PC-9 (cell line): Measurements from ENCODE around the gene BPIFB2.

Source experiments
- CTCF ChIP-seq: fragments of 200-600 bp; sonication (generic); conservative IDR thresholded peaks from 2 replicates; pipeline ENCODE4 v1.6.1; 2017; ENCODE audit warnings: mixed run types, antibody characterized with exemption, mild to moderate bottlenecking, moderate library complexity
- EZH2 ChIP-seq: fragments of 200-600 bp; sonication (generic); IDR thresholded peaks from 2 replicates; pipeline ENCODE4 v1.8.0; 2017; ENCODE audit warnings: antibody characterized with exemption, low read depth

- TF ChIP-seq CTCF (no peak), EZH2 (no peak)
Observed at GRCh38 chr20:33024243-33024560, 16.7 kb downstream of the BPIFB2 start.
